TTC549 (cell line): ENCODE measurements around the gene TMEM17.
A peak's percentile ranks its signal among the peaks of the same experiment; 100 is the strongest.
"Not testable (repeated sequence)": the region's sequence is repeated elsewhere in the genome, so short reads cannot be mapped to it uniquely, and the experiment has no call there.

Experiments used
- FAIRE-seq: peaks from 2 replicates; lab custom pipeline; 2012; peaks lifted over from hg19 to GRCh38; lab: Jason Lieb, UNC

Gene TMEM17

GRCh38 chr2:62505750-62506420, at the start of gene TMEM17:
Gene TMEM17 (minus strand): TSS chr2:62506195. CDS start chr2:62506129, 66 bp downstream.
- FAIRE-seq: peak; percentile 71

DNA sequence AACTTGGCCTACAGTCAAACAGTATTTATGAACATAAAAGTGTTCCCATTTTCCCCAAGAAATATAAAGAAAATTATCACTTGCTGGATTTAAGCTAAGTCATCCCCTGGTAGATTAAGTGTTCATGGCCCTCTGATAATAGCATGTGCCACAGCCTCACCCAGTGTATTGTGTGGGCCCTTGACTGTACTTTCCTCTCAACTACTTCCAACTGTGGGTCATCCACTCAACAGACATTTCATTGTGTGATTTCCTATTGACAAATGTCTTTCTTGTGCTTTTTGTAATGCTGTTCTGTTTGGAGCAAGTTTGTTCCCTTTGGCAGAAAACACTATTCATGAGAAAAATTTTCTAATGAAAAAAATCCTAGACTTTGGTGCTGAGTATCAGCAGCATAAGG, 48.4 kb upstream of the TMEM17 start:
- FAIRE-seq: no peak

DNA sequence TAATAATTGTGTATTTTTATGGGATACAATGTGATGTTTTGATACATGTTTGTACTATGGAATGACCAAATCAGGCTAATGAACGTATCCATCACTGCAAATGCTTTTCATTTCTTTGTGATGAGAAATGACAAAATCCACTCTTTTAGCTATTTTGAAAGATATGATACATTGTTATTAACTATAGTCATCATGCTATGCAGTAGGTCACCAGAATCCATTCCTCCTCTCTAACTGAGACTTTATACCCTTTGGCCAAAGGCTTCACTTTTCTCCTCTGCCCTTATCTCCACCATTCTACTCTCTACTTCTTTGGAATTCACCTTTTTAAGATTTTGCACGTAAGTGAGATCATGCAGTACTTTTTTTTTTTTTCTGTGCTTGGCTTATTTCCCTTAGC, 44.5 kb upstream of the TMEM17 start:
- no peak for FAIRE-seq

GRCh38 chr2:62547854-62548253, 41.9 kb upstream of the TMEM17 start:
- FAIRE-seq: no peak

GRCh38 chr2:62545261-62545660, 39.3 kb upstream of the TMEM17 start:
- FAIRE-seq: no peak

GRCh38 chr2:62540408-62541168, 34.6 kb upstream of the TMEM17 start:
- FAIRE-seq: no peak

- FAIRE-seq: no peak
These were observed 33.8 kb upstream of the TMEM17 start for GRCh38 chr2:62539606-62540407.

- no peak for FAIRE-seq
These were observed 32.8 kb upstream of the TMEM17 start for GRCh38 chr2:62538756-62539155.

- no peak for FAIRE-seq
These were observed 31.8 kb upstream of the TMEM17 start for GRCh38 chr2:62537814-62538213.

DNA sequence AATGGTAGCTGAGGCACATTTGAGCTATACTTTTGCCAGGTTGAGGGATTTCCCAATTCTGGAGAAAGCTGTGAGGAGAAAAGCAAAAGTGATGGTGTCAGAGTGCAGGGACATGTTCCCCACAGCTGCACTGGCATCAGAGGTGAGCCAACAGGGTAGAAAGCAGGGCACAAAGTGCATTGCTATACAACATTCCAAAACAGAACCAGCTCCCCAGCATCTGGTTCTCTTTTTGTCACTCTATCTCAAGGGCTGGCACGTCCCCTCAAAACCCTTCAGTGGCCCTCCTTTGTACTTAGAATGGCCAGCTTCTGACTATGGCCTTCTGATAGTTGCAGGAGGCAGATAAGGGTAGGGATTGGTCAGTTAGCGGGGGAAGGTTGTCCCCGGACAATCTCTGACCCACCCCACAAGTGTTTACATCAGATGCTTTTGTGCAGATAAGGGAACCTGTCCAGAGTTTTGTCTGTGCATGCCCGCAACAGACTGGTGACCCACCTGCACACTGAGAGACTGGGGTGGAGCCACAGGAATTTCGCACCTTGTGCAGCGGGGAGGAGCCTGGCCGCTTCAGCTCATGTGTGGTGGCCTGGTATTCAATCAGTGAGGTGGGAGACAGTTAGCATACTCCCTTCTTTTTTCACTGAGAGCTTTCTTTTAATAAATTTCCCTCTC, 31.0 kb upstream of the TMEM17 start:
- no peak for FAIRE-seq

DNA sequence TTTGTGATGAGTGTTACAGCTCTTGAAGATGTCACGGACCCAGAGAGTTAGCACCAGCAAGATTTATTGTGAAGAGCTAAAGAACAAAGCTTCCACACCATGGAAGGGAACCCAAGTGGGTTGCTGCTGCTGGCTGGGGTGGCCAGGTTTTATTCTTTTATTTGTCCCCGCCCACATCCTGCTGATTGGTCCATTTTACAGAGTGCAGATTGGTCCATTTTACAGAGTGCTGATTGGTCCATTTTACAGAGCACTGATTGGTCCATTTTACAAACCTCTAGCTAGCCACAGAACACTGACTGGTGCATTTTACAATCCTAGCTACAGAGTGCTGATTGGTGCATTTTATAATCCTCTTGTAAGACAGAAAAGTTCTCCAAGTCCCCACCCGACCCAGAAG, 29.5 kb upstream of the TMEM17 start:
- FAIRE-seq: not testable (repeated sequence)

- no peak for FAIRE-seq
These were observed 25.6 kb upstream of the TMEM17 start for GRCh38 chr2:62531594-62531993.

- no peak for FAIRE-seq
These were observed 23.8 kb upstream of the TMEM17 start for GRCh38 chr2:62529758-62530157.

DNA sequence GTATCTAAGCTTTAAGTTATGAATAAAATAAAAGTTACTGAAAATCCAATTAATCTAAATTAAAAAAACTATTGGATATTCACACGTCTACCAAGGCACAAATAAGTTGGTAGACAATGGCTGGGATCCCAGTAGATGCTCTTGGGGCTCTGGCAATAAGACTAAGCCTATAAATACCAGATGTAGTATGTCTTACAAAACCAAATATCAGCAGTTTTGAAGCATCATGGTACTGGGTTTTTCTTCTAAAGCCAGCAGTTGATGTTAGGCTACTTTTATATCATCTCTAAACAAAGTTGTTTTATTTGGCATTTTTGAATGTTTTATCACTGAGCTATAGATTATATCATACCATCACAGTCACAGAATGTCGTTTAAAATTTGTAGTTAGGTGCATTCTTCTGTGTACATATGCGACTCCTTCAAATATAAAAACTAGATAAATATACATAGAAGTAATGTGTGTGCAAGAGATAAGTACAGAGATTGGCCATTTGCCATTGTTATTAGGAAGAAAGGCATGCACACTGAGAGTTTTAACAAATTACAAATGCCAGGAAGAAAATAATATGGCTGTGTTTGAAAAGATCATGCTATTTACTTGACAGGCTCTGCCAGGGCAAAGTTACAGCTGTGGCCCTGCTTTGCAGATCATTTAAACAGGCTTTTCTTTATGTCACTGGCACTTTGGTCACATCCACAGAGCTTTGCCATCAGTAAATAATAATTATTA, 21.6 kb upstream of the TMEM17 start:
- FAIRE-seq: no peak

- FAIRE-seq: no peak
These were observed 20.8 kb upstream of the TMEM17 start for GRCh38 chr2:62526531-62527381.

- FAIRE-seq: no peak
These were observed 19.7 kb upstream of the TMEM17 start for GRCh38 chr2:62525549-62526269.

DNA sequence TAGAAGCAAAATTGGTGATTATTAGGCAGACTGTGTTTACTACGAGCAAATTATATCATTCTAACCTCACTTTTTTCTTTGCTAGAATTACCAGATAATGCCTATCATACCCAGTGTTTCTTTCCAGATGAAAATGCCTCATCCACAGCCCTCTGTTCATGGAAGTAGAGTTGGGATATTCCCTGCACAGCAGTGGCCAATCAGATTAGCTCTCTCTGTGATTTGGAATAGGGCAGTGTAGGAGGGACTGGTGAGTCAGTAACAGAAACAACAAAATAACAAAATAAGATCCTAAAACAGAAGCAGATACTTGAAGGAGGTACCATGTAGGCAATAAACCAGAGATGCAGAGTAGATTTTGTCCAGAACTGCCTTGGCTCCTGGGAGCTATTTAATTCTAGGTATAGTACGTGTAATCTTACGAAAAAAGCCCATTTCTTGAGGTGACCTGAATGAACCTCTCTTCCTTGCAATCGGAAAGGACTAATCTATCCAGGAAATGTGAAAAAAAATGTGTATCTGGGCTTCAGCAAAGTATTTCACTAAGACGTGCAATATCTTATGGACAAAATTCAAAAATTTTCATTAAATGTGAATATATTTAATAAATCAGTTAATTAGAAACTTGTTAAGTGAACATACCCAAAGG, 18.4 kb upstream of the TMEM17 start:
- FAIRE-seq: no peak

DNA sequence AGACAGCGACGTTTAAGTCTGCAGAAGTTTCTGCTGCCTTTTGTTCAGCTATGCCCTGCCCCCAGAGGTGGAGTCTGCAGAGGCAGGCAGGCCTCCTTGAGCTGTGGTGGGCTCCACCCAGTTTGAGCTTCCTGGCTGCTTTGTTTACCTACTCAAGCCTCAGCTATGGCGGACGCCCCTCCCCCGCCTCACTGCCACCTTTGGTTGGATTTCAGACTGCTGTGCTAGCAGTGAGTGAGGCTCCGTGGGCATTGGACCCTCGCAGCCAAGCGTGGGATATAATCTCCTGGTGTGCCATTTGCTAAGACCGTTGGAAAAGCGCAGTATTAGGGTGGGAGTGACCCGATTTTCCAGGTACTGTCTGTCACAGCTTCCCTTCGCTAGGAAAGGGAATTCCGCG, 15.1 kb upstream of the TMEM17 start:
- not testable (repeated sequence) for FAIRE-seq

DNA sequence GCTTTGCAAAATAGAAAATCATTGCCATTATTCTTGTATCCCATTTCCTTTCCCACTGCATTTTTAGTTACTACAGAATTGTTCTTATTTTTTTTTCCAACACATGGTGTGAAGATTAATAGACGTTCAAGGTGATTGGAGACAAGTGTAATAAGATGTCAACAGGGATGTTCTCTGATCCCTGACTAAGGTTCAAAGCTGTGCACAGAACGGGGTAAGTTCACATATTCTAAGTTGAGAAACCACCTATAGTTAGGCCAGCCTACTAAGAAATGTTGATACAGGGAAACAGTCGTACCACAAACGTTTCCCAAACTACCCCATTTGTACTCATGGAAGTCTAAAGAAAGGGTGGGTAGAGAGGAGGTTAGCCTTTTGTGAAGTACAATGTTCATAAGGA, 6.4 kb upstream of the TMEM17 start:
- no peak for FAIRE-seq

DNA sequence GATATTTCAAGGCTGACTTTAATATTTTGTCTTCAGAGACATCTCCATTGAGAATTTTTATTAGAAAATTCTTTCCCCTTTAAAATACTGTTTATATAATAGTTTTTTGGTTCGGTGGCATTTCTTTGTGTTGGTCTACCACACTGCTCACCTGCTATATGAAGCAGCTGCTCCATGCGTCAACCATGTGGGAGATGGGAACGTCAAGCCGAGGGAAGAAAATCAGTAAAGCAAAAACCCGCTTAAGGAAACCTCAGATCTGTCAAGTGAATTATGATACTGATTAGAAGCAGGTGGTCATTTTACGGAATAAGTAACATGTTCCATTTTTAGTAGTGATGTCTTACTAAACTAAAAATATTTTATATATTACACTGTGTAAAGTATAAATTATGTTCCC, 5.6 kb upstream of the TMEM17 start:
- FAIRE-seq: no peak
